ENCODE data around the gene MNT.

GRCh38 chr17:2385240-2386210 is 15.3 kb downstream of the MNT start:
- no peak for TF ChIP-seq CTCF (IDR thresholded peaks at IDR 0.05; ENCODE audit: low read depth, low read length, missing input control)
- TF ChIP-seq HNF4G (IDR thresholded peaks at IDR 0.05), result no peak
- no peak for TF ChIP-seq MAX (IDR thresholded peaks at IDR 0.05)
- no peak for TF ChIP-seq RAD21 (IDR thresholded peaks at IDR 0.05)
- no peak for TF ChIP-seq SP1 (IDR thresholded peaks at IDR 0.05)
- no peak for TF ChIP-seq ZBTB33 (IDR thresholded peaks at IDR 0.05)

All from liver (tissue), 3 donors.